Retinal pigment epithelial cell (primary cell): ENCODE measurements around the gene DES.

ENCODE experiments used
- DNase-seq: peaks from one replicate; pipeline ENCODE4 v3.0.0-alpha.2; 2010; ENCODE audit warnings: low read depth
- H3K4me3 ChIP-seq: 2 replicates; pipeline ENCODE4 v1.5.1; 2011; ENCODE audit warnings: mild to moderate bottlenecking, low read length, control low read depth, moderate library complexity
- CTCF ChIP-seq: conservative IDR thresholded peaks from 2 replicates; pipeline ENCODE4 v1.5.1; 2011; ENCODE audit warnings: low read depth, low read length, control low read depth, inconsistent platforms

Gene DES

DNA sequence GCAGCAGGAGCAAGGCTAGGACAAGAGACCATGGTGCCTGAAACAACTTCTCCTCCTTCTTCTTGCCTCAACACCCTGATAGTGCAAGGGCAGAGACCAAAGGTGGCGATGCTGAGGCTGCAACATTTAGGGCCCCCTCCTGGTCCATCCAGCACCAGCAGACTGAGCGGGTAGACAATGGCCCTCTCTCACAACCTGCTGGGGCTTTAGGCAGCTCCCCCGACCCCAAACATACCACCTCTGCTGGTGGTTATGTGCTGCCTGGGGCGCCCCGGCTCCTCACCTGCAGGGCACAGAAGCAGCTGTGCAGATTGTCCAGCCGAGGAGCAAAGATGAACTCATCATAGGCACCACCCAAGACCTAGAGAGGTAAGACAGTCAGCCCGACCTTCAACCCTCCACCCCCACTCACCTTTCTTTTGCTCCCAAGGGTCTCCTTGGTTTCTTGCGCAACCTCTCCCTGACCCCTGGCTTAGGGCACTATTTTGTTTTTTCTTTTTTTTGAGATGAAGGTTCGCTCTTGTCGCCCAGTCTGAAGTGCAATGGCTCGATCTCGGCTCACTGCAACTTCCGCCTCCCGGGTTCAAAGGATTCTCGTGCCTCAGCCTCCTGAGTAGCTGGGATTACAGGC, 34.0 kb upstream of the DES start:
- TF ChIP-seq CTCF, result no peak
- H3K4me3 ChIP-seq, result no peak overlapping the region

GRCh38 chr2:219384859-219385258, 33.3 kb upstream of the DES start:
- no peak for TF ChIP-seq CTCF
- no peak overlapping the region for H3K4me3 ChIP-seq
- no peak for DNase-seq

More for the DNA sequence above, 34.0 kb upstream of the DES start:
- DNase-seq, result no peak

GRCh38 chr2:219385958-219386520, 32.1 kb upstream of the DES start:
- H3K4me3 ChIP-seq, result no peak overlapping the region
- no peak for TF ChIP-seq CTCF

DNA sequence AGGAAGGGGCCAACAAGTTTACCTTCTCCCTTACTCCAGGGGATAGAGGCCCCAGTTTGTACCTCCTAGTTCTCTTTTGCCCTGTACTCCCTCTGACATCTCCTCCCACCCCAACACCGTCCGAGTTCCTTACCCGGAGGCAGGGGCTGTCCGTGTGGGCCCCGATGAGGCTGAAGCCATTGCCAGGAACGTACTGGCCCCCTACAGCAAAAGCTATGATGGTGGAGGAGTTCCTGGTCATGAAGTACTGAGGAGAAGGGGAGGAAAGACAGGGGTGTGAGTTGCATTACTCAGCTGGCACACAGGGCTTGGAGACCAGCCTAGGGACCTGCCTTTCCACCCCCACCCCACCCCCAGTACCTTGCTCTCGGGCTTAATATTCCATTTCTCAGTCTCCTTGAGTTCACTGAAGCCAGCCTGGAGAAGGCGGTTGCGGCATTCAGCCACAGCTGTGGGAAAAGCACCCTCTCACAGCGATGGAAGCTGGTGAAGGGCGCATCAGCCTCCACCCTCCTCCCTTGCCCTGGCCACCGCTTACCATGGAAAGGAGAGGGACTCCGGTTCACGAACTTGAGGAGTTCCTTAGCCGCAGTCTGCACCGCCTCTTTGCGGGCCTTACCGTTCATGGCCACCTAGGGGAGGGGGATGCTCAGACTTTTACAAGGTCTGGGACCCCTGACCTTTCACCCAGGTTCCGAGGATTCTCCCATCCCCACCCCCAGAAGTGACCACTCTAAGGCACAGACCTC, 31.5 kb upstream of the DES start:
- H3K4me3 ChIP-seq, result peak overlapping the region; percentile 83
- DNase-seq, result no peak
- TF ChIP-seq CTCF, result no peak

More at GRCh38 chr2:219385958-219386520, 32.1 kb upstream of the DES start:
- DNase-seq, result no peak

DNA sequence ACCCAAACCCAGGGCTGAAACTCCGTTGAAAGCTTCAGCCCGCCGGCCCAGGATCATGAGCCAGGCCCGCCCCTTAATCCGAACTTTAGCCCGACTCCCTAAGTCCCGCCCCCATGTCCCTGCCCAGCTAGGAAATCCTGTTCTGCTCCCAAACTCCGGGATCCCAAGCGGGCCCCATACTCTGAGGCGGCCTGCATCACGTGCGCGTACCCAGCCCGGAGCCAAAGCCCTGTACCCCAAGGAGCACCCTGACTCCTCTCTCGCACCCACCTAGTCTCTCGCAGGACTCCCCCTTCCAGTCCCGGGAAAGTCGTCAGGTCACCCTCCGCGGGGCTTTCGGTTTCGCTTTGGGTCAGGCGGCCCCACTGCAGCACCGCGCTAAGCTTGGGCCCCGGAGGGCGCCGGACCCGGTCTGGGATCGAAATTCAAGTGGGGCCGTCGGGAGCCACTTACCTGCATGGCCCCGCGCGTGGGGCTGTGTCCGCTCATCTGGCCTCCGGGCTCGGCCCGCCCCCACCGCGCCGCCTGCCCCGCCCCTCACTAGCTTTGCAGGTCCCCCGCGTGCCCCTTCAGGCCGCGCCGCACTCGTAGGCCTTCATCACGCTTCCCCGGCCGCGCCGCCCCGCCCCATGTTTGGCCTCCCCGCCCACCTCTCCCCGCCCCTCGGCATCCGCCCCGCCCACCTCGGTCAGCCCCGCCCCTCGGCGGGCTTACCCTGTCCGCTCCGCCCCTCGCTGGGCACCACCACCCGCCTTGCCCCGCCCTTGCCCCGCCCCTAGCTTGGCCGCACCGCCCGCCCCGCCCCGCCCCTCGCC, 30.7 kb upstream of the DES start, which contains the start of gene DNPEP:
DNPEP (minus strand) TSS at position 607 of the 815 bp plus-strand sequence; CDS start at position 489, 118 bp downstream.
- peak; percentile 43 for DNase-seq
- H3K4me3 ChIP-seq, result peak within 1 kb of the TSS; percentile 83
- TF ChIP-seq CTCF, result no peak

GRCh38 chr2:219388121-219388906, 29.9 kb upstream of the DES start:
- H3K4me3 ChIP-seq, result peak overlapping the region; percentile 44
- peak; percentile 79 for DNase-seq
- peak; percentile 42 for TF ChIP-seq CTCF
